GM10266 (cell line): Measurements from ENCODE around the gene NECAP2.
"Not testable (repeated sequence)": the region's sequence is repeated elsewhere in the genome, so short reads cannot be mapped to it uniquely, and the experiment has no call there.

Experiments
- DNase-seq: peaks from one replicate; pipeline ENCODE4 v3.0.0; 2012; ENCODE audit errors: extremely low spot score
- CTCF ChIP-seq: IDR thresholded peaks from 2 replicates; pipeline ENCODE4 v1.5.1; 2012; ENCODE audit warnings: mild to moderate bottlenecking, low read depth; ENCODE audit not compliant: control insufficient read depth, insufficient read depth; ENCODE audit errors: missing control alignments

The NECAP2 gene

GRCh38 chr1:16497474-16497904 is 57.0 kb downstream of the NECAP2 start:
- TF ChIP-seq CTCF: peak; percentile 4
- DNase-seq: not testable (repeated sequence)

- not testable (repeated sequence) for DNase-seq
Observed at GRCh38 chr1:16498047-16498446, 57.5 kb downstream of the NECAP2 start.

GRCh38 chr1:16498573-16499413 is 58.3 kb downstream of the NECAP2 start:
- peak; percentile 15 for TF ChIP-seq CTCF
- peak; percentile 97 for DNase-seq

GRCh38 chr1:16500466-16500865 is 59.9 kb downstream of the NECAP2 start:
- DNase-seq: not testable (repeated sequence)

GRCh38 chr1:16500975-16501374 is 60.5 kb downstream of the NECAP2 start:
- not testable (repeated sequence) for DNase-seq

GRCh38 chr1:16501446-16501845 is 60.9 kb downstream of the NECAP2 start:
- not testable (repeated sequence) for DNase-seq

GRCh38 chr1:16503494-16503893 is 63.0 kb downstream of the NECAP2 start:
- no peak for DNase-seq
- no peak for TF ChIP-seq CTCF

- DNase-seq: not testable (repeated sequence)
Observed at GRCh38 chr1:16505870-16506269, 65.3 kb downstream of the NECAP2 start.

- DNase-seq: not testable (repeated sequence)
Observed at GRCh38 chr1:16506364-16507136, 66.0 kb downstream of the NECAP2 start.

- not testable (repeated sequence) for DNase-seq
Observed at GRCh38 chr1:16508861-16509445, 68.4 kb downstream of the NECAP2 start.
